Germinal center (tissue), 1 donor: Measurements from ENCODE around the gene MAPK10.

Experiments used
- DNase-seq: peaks from one replicate; pipeline ENCODE4 v3.0.0; 2012; ENCODE audit warnings: mixed read lengths, low spot score

Gene MAPK10

GRCh38 chr4:86278126-86278525, 81.7 kb downstream of the MAPK10 start:
- no peak for DNase-seq

GRCh38 chr4:86274642-86275041, 85.2 kb downstream of the MAPK10 start:
- no peak for DNase-seq

GRCh38 chr4:86272669-86273068, 87.2 kb downstream of the MAPK10 start:
- no peak for DNase-seq

- no peak for DNase-seq
Measured at GRCh38 chr4:86271057-86271456, 88.8 kb downstream of the MAPK10 start.

- no peak for DNase-seq
Measured at GRCh38 chr4:86269354-86269753, 90.5 kb downstream of the MAPK10 start.

- no peak for DNase-seq
Measured at GRCh38 chr4:86264241-86264640, 95.6 kb downstream of the MAPK10 start.

GRCh38 chr4:86261636-86262035, 98.2 kb downstream of the MAPK10 start:
- no peak for DNase-seq

- DNase-seq = no peak
Measured at GRCh38 chr4:86256086-86256485, 103.8 kb downstream of the MAPK10 start.

- DNase-seq = no peak
Measured at GRCh38 chr4:86250619-86251018, 109.2 kb downstream of the MAPK10 start.

- no peak for DNase-seq
Measured at GRCh38 chr4:86250006-86250405, 109.8 kb downstream of the MAPK10 start.

GRCh38 chr4:86249074-86249473, 110.8 kb downstream of the MAPK10 start:
- no peak for DNase-seq

- no peak for DNase-seq
Measured at GRCh38 chr4:86247906-86248305, 111.9 kb downstream of the MAPK10 start.

- no peak for DNase-seq
Measured at GRCh38 chr4:86247320-86247719, 112.5 kb downstream of the MAPK10 start.

- DNase-seq = no peak
Measured at GRCh38 chr4:86243750-86244149, 116.1 kb downstream of the MAPK10 start.

- DNase-seq = no peak
Measured at GRCh38 chr4:86242677-86243076, 117.2 kb downstream of the MAPK10 start.

- no peak for DNase-seq
Measured at GRCh38 chr4:86235549-86235948, 124.3 kb downstream of the MAPK10 start.

GRCh38 chr4:86233681-86234080, 126.2 kb downstream of the MAPK10 start:
- no peak for DNase-seq

GRCh38 chr4:86233090-86233489, 126.8 kb downstream of the MAPK10 start:
- no peak for DNase-seq

GRCh38 chr4:86223472-86223871, 136.4 kb downstream of the MAPK10 start:
- DNase-seq = peak; percentile 67

- DNase-seq = no peak
Measured at GRCh38 chr4:86221002-86221401, 138.9 kb downstream of the MAPK10 start.

GRCh38 chr4:86220121-86220520, 139.7 kb downstream of the MAPK10 start:
- DNase-seq = no peak

- DNase-seq = no peak
Measured at GRCh38 chr4:86218746-86219473, 140.9 kb downstream of the MAPK10 start.

- no peak for DNase-seq
Measured at GRCh38 chr4:86203176-86203575, 156.7 kb downstream of the MAPK10 start.

- no peak for DNase-seq
Measured at GRCh38 chr4:86185659-86186058, 174.2 kb downstream of the MAPK10 start.
